ENCODE measurements around the gene KIRREL1.

KIRREL1 gene

GRCh38 chr1:158080066-158080465 is 86.6 kb downstream of the KIRREL1 start:
- no peak for TF ChIP-seq CTCF (IDR thresholded peaks at IDR 0.05)

- TF ChIP-seq CTCF (IDR thresholded peaks at IDR 0.05) = no peak
Measured at GRCh38 chr1:158084336-158084735, 90.9 kb downstream of the KIRREL1 start.

- no peak for TF ChIP-seq CTCF (IDR thresholded peaks at IDR 0.05)
Measured at GRCh38 chr1:158084747-158085146, 91.3 kb downstream of the KIRREL1 start.

- TF ChIP-seq CTCF (IDR thresholded peaks at IDR 0.05) = peak; percentile 99
Measured at GRCh38 chr1:158087320-158087927, 94.0 kb downstream of the KIRREL1 start.

GRCh38 chr1:158089476-158089875 is 96.0 kb downstream of the KIRREL1 start:
- no peak for TF ChIP-seq CTCF (IDR thresholded peaks at IDR 0.05)

GRCh38 chr1:158089925-158090637 is 96.6 kb downstream of the KIRREL1 start:
- no peak for TF ChIP-seq CTCF (IDR thresholded peaks at IDR 0.05)

GRCh38 chr1:158093376-158093775 is 99.9 kb downstream of the KIRREL1 start:
- TF ChIP-seq CTCF (IDR thresholded peaks at IDR 0.05) = no peak
